Measurements from ENCODE around the gene NUP210L.

NUP210L gene

DNA sequence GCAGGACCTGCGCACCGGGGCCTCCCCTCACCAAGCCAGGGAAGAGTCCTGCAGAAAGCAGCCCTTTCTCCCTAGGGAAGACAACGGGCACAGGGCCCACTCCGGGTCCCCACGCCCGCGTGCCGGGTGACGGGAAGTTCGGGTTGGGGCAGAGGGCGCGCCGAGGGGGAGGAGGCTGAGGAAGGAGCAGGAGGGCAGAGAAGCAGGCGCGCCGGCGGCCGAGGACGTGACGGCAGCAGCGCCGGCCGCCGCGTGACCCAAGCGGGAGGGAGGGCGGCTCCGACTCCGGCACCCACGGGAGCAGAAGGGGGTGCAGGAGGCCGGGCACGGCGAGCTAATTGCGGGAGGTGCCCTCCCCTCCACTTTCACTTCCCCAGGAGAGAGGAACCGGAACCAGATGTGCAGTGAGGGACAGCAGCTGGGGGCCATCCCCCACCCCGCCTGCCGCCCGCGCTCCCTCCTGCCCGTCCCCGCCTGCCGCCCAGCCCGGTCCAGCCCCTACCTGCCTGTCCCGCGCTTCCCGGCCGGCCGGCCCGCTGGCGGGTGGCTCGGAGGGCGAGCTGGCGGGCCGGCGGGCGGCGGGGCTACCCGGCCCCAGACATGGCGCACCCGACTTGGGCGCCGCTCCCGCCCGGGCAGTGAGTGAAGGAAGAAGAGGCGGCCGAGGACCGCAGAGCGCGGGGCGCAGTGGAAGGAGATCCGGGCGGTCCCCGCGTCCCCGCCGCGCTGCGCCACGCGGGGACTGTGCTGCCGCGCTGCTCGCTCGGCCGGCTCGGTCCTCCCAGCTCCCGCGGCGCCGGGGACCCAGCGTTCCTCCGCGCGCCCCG is 208.9 kb downstream of the NUP210L start:
- Histone ChIP-seq H3K27ac (peak overlapping the region; percentile 100), H3K9me3 (no peaks in the 10 kb centered on the region), H3K27me3 (no peaks in the 10 kb centered on the region), H3K4me3 (ENCODE audit: low read depth in 1 of 2, low read length in 1 of 2) (peak overlapping the region; percentile 75 to 83), H3K36me3 (peaks cover 65% of the 10 kb centered on the region), H3K4me1 (ENCODE audit: control insufficient read depth in 1 of 2, insufficient read depth in 1 of 2, low read depth in 1 of 2, low read length in 1 of 2) (peaks cover 41 to 47% of the 10 kb centered on the region in 2 experiments)
- TF ChIP-seq, protein P1, sequence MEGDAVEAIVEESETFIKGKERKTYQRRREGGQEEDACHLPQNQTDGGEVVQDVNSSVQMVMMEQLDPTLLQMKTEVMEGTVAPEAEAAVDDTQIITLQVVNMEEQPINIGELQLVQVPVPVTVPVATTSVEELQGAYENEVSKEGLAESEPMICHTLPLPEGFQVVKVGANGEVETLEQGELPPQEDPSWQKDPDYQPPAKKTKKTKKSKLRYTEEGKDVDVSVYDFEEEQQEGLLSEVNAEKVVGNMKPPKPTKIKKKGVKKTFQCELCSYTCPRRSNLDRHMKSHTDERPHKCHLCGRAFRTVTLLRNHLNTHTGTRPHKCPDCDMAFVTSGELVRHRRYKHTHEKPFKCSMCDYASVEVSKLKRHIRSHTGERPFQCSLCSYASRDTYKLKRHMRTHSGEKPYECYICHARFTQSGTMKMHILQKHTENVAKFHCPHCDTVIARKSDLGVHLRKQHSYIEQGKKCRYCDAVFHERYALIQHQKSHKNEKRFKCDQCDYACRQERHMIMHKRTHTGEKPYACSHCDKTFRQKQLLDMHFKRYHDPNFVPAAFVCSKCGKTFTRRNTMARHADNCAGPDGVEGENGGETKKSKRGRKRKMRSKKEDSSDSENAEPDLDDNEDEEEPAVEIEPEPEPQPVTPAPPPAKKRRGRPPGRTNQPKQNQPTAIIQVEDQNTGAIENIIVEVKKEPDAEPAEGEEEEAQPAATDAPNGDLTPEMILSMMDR (IDR thresholded peaks at IDR 0.05), result no peak

DNA sequence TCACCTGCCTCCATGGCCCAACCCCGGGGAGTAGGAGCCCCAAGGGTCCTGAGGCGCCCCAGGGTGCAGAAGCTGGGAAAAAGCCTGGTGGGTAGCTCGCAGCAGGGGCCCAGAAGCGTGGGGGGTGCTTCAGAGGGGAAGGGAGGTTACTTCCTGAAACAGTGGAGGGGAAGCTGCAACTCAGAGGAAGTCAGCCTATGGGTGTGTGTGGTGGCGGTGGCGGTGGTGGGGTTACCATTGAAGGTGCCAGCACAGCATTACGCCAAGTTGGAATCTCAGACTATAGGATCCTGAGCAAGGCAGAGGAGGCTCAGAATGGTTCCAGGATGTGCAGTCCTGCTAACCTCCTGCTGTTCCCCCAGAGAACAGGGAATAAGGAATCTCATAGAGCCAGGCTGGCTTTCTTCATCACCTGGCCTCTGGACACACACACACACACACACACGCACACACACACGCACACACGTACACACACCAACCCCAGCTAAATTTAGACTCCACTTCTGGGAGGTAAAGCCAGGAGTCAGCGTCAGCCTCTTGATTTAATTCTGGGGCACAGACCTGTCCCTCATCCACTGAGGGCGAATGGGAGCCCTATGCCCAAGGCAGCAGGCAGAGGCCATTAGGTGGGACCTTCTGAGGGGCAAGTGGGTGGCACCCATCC is 209.6 kb downstream of the NUP210L start:
- H3K4me1 ChIP-seq (ENCODE audit: control insufficient read depth in 1 of 2, insufficient read depth in 1 of 2, low read depth in 1 of 2, low read length in 1 of 2), result peaks cover 41 to 47% of the 10 kb centered on the region in 2 experiments
- H3K9me3 ChIP-seq, result no peaks in the 10 kb centered on the region
- H3K27me3 ChIP-seq, result no peaks in the 10 kb centered on the region
- peak overlapping the region; percentile 100 for H3K27ac ChIP-seq
- peak overlapping the region; percentile 75 to 83 for H3K4me3 ChIP-seq (ENCODE audit: low read depth in 1 of 2, low read length in 1 of 2)
- TF ChIP-seq, protein P1 (IDR thresholded peaks at IDR 0.05), result peak; percentile 25
- peaks cover 65% of the 10 kb centered on the region for H3K36me3 ChIP-seq

DNA sequence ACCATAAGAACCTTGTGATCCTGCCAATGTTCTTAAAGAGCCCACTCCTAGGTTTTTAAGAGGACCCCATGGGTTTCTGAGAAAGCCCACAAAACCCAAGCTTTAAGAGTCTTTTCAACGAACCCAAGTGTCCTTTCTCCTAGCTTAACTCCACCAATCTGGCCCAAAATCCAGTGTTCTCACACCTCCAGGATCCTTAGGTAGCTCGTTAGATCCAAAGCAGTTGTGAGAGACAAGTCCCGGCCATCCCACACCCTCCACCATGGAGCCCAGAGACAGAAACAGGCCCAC is 210.1 kb downstream of the NUP210L start:
- H3K27ac ChIP-seq, result peak overlapping the region; percentile 100
- H3K4me3 ChIP-seq (ENCODE audit: low read depth in 1 of 2, low read length in 1 of 2), result peak overlapping the region; percentile 75 to 83
- no peaks in the 10 kb centered on the region for H3K27me3 ChIP-seq
- TF ChIP-seq, protein P1 (IDR thresholded peaks at IDR 0.05), result no peak
- peaks cover 41 to 47% of the 10 kb centered on the region in 2 experiments for H3K4me1 ChIP-seq (ENCODE audit: control insufficient read depth in 1 of 2, insufficient read depth in 1 of 2, low read depth in 1 of 2, low read length in 1 of 2)
- H3K36me3 ChIP-seq, result peaks cover 65% of the 10 kb centered on the region
- H3K9me3 ChIP-seq, result no peaks in the 10 kb centered on the region

DNA sequence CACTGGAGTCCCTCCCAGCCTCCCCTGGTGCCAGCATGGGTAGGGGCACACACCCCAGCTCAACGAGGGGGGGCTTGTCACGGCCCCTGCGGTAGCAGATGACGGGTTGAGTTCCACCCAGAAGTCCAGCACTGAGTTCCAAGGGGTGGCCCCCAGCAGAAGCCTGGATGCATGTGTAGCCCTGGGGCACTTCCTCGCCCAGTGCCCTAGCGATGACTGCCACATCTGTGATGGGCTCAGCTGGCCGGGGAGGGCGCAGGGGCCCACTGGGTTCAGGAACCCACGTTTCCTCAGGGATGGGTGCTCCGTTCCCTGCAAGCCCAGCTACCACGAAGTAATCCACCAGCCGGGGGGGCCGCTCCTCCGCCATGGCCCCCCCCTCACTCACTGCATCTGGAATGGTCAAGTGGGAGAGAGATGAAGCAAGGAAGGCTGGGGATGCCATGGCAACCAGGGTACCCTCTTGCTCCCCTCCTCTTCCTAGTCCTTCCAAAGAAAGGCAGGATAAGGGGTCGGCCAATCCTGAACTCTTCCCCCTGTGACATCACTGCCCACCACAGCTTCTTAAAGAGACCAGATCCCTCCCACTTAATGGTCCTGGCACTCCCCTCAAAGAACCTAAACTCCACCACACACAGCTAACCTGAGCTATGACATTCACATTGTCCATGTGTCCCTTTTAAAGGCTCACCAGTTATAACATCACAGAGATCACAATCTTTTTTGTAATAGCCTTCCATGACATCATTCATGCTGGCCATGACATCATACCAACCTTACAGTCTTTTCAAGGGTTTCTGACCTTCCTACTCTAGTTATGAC is 210.7 kb downstream of the NUP210L start:
- TF ChIP-seq, protein P1 (IDR thresholded peaks at IDR 0.05), result no peak
- Histone ChIP-seq H3K36me3 (peaks cover 65% of the 10 kb centered on the region), H3K4me1 (ENCODE audit: control insufficient read depth in 1 of 2, insufficient read depth in 1 of 2, low read depth in 1 of 2, low read length in 1 of 2) (peaks cover 41 to 47% of the 10 kb centered on the region in 2 experiments), H3K27me3 (no peaks in the 10 kb centered on the region), H3K4me3 (ENCODE audit: low read depth in 1 of 2, low read length in 1 of 2) (peak overlapping the region; percentile 75 to 83), H3K27ac (peak overlapping the region; percentile 100), H3K9me3 (no peaks in the 10 kb centered on the region)

DNA sequence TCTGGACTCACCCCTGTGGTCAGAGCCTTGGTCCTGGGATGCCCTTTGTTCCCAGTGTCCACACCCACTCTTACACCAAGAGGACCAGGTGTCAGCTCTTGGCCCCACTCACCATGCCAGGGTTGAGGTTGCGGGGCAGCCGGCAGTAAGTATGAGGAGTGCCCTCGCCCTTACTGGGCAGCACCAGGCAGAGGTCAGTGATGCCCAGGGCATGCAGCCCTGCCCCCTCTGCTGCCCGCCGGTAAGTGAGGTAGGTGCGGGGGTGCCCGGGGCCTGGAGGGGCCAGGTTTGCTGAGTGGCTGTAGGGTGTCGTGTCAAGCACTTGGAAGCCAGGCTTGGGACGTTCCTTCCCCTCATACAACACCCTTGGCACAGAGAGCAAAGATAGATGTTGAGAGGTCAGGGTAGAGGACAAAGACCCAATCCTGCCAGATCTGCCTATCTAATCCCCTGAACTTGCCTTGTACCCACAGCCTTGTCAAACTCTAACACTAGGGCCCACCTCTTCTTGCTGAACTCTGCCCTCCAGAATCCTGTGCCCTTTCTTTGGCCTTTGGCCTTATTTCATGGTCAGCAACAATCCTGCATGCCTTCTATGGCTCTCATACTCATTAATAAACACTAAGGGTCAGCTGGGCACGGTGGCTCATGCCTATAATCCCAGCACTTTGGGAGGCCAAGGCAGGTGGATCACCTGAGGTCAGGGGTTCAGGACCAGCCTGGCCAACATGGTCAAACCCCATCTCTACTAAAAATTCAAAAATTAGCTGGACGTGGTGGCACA is 211.9 kb downstream of the NUP210L start:
- TF ChIP-seq, protein P1 (IDR thresholded peaks at IDR 0.05), result no peak
- no peaks in the 10 kb centered on the region for H3K27me3 ChIP-seq
- peak overlapping the region; percentile 100 for H3K27ac ChIP-seq
- peaks cover 41 to 45% of the 10 kb centered on the region in 2 experiments for H3K4me1 ChIP-seq (ENCODE audit: control insufficient read depth in 1 of 2, insufficient read depth in 1 of 2, low read depth in 1 of 2, low read length in 1 of 2)
- no peak overlapping the region for H3K4me3 ChIP-seq (ENCODE audit: low read depth in 1 of 2, low read length in 1 of 2)
- peaks cover 65% of the 10 kb centered on the region for H3K36me3 ChIP-seq
- H3K9me3 ChIP-seq, result no peaks in the 10 kb centered on the region

All from neutrophil (primary cell).